Measurements from ENCODE around the gene SHF.
A peak's percentile ranks its signal among the peaks of the same experiment; 100 is the strongest.
"Not testable (repeated sequence)": the region's sequence is repeated elsewhere in the genome, so short reads cannot be mapped to it uniquely, and the experiment has no call there.

The SHF gene

DNA sequence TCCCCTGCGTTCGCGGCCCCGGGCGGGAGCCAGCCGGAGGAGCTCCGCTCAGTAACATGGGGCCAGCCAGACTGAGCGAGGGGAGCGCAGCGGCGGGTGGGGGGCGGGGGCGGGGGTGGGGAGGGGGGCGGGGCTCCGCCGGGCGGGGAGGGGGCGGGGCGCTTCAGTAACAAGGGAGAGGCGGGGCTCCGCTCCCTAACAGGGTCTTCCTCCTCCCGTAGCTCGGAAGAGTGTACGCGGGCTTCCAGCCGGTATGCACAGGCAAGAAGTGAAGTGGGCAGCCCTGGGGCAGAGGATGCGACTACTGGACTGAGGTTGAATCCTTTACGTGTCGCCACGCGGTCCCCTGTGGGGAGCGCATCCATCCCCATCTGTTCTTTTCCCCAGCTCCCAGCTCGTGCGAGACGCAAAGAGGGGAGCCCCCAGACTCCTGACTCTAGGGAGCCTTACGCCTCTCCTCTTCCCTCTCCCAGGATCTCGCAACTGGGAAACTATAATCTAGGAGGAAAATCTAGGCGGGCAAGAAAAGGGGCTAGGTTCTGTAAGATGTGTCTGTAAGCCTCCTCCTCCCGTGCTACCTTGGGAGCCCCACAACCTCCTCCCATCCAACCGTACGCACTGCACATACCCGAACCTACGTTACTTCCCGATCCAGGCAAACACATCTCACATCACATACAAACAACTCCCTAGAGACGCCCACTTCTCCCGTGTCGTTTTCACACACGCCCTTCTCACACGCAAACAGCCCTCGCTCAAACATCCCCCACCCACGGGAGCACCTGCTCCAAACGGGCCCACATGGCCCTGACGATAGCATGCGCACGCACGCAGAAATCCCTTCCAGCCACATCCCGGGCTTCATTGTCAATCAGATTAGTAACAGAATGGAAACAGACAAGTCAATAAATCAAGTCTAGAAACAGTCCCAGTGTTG lies at the start of gene SHF:
TSS of gene SHF (minus strand) at position 73 of the 937 bp plus-strand sequence. CDS start at position 58, 15 bp downstream.
- peak; percentile 51 to 81 for DNase-seq (ENCODE audit: low read depth in 2 of 2)

- not testable (repeated sequence) for DNase-seq (ENCODE audit: low read depth in 2 of 2)
Observed at GRCh38 chr15:45236806-45237205, 49.0 kb upstream of the SHF start.

GRCh38 chr15:45234562-45235235 lies 46.9 kb upstream of the SHF start:
- no peak for DNase-seq (ENCODE audit: low read depth in 2 of 2)

GRCh38 chr15:45231864-45232562 lies 44.2 kb upstream of the SHF start:
- DNase-seq (ENCODE audit: low read depth in 2 of 2), result no peak

DNA sequence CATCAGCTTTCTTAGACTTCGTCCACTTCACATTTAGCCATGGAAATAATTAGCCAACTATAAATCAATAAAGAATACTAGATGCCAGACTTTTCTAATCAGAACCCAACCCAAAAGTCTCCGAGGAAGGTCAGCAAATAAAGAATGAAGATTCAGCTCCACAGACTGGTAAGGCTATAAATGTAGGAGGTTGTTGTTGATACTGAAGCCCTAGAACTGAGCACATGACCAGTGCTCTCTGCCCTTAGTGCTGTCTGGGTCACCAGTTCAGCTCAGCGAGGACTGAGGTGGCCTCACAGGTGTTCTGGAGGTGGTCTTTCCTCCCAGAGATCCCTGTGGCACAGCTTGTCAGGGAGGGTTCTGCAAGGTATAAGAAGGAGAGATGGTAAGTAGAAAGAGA lies 43.4 kb upstream of the SHF start:
- DNase-seq (ENCODE audit: low read depth in 2 of 2), result no peak

GRCh38 chr15:45230245-45230965 lies 42.6 kb upstream of the SHF start:
- no peak for DNase-seq (ENCODE audit: low read depth in 2 of 2)

- no peak for DNase-seq (ENCODE audit: low read depth in 2 of 2)
Observed at GRCh38 chr15:45228931-45229330, 41.2 kb upstream of the SHF start.

GRCh38 chr15:45225506-45226273 lies 37.9 kb upstream of the SHF start:
- DNase-seq (ENCODE audit: low read depth in 2 of 2), result no peak

DNA sequence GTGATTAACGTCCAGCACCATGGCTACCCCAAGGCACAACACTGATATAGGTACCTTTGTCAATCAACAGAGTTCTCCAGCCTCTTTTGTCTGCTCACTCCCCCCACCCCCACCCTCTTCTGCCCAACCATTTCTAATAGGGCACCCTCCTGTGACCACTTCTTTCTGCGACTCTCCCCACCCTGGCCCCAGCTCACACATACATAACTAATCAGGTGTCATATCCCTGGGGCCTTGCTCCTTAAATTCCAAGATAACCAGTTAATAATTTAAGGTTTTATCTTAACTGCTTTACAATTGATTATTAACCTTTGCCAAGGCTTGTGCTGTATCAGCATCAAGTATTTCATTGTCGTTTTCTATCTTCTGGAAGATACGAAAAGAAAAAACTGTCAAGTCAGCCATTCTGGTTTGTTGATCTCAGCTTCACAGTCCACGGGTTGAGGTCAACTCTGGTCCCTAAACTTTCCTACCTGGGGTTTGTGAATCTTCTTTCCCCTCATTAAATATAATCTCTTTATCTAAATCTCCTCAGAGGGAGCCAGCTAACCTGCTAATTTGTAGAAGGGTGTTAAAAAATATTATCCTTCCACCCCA lies 37.0 kb upstream of the SHF start:
- no peak for DNase-seq (ENCODE audit: low read depth in 2 of 2)

DNA sequence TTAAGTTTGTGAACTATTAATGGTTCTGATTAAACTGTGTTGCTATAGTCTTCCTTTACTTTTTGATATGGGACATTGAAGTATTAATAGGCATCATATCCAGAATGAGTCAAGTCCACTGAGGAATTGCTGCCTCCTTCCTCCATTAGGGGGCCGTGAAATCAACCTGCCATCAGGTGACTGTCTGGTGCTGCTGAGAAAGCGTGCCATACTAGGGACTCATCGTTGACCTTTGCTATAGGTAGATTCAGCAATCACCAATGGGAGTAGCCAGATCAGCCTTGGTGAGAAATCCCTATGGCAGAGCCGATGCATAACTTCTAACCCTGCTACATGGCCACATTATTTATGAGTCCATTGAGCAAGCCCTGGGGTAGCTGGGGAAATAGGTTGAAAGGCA lies 34.2 kb upstream of the SHF start:
- DNase-seq (ENCODE audit: low read depth in 2 of 2), result no peak

- no peak for DNase-seq (ENCODE audit: low read depth in 2 of 2)
Observed at GRCh38 chr15:45221053-45221599, 33.4 kb upstream of the SHF start.

- no peak for DNase-seq (ENCODE audit: low read depth in 2 of 2)
Observed at GRCh38 chr15:45212493-45212892, 24.7 kb upstream of the SHF start.

GRCh38 chr15:45205192-45205591 lies 17.4 kb upstream of the SHF start:
- DNase-seq (ENCODE audit: low read depth in 2 of 2), result peak in 1 of 2 donors; percentile 17

GRCh38 chr15:45203182-45203581 lies 15.4 kb upstream of the SHF start:
- no peak for DNase-seq (ENCODE audit: low read depth in 2 of 2)

DNA sequence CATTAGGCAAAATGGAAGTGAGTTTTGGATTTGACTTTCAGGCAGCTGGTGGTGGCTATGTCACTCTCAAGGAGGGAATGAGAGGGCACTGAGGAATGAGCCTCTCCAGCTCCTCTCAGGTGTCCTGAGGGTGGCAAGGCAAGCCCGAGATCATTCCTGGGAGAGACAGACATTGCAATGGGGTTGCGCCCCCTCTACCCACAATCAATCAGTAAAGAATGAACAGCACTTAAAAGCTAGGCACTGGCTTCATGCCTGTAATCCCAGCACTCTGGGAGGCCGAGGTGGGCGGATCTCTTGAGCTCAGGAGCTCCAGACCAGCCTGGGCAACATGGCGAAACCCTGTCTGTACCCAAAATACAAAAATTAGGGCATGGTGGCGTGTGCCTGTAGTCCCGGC lies 14.1 kb upstream of the SHF start:
- no peak for DNase-seq (ENCODE audit: low read depth in 2 of 2)

- no peak for DNase-seq (ENCODE audit: low read depth in 2 of 2)
Observed at GRCh38 chr15:45201557-45201859, 13.7 kb upstream of the SHF start.

DNA sequence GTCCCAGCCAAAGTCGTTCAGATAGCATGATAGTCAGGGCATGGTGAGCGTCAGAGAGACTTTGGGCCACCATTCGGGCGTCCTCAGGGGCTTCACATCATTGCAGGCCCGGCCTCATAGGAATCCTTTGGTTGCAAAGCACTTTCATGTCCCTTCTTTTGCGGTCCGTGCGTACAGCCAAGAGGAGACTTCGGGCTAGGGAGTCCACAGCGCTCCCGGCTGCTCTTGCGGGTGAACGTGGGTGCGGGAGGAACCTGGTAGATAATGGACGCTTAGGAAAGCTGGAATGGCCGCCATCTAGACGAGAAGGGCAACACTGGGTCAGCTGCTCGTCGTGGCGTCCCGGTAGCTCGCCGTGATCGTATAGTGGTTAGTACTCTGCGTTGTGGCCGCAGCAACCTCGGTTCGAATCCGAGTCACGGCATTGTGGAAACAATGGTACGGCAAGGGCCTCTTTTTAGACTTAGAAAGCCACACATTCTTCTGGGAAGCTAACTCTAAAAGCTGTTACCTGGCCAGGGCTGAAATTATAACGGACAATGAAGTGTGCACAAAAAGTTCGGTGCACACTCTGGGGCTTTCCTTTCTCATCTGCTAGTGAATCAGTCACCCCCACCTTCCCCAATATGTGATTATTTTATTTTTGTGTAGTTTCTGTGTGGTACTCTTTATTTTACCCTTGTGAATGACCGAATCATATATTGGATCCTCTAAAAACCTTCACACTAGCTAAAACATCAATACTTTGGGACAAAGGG lies 13.2 kb upstream of the SHF start:
- DNase-seq (ENCODE audit: low read depth in 2 of 2), result peak; percentile 47

DNA sequence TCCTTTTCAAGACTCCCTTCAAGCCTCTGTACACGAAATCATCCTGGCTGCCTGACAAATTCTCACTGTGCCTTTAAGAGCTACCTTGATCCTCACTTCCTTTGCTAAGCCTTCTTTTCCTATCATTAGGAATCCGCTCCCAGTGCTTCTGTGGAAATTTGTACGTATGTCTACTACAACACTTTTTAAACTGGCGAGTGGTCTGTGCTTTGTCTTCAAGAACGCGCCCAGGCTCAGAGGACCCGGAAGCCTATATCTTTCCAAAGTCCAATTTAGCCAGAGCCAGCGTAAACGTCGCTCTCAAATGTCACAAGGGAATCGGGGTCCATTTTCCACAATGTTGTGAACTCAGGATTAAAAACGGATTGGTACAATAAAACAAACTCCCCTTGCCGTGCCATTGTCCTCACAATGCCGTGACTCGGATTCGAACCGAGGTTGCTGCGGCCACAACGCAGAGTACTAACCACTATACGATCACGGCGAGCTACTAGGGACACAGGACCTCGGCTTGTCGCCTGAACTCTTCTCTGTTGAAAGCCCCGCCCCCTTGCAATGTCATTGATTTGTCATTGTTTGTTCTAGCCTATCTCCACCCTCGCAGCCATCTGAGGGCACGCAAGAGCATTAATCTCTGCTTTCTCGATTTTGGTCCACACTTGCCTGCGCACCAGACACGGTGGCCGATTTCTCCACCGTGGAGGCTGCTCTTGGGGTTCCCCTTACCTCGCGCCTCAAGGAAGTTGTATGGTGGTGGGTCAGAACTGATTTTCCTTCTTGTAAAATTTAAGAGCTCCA lies 12.4 kb upstream of the SHF start:
- peak; percentile 93 to 96 for DNase-seq (ENCODE audit: low read depth in 2 of 2)

All from activated CD8-positive, alpha-beta memory T cell treated with anti-CD3 and anti-CD28 coated beads for 4 hours (primary cell).